HG03575 (cell line): Measurements from ENCODE around the gene RAET1E.
"Not testable (repeated sequence)": the region's sequence is repeated elsewhere in the genome, so short reads cannot be mapped to it uniquely, and the experiment has no call there.

Experiments
- ATAC-seq: cut with Tn5 transposase; IDR thresholded peaks from one replicate; pipeline ENCODE4 v1.9.1; 2021; ENCODE audit not compliant: unreplicated experiment, insufficient number of reproducible peaks, low FRiP score; ENCODE audit errors: extremely low read depth

Gene RAET1E

DNA sequence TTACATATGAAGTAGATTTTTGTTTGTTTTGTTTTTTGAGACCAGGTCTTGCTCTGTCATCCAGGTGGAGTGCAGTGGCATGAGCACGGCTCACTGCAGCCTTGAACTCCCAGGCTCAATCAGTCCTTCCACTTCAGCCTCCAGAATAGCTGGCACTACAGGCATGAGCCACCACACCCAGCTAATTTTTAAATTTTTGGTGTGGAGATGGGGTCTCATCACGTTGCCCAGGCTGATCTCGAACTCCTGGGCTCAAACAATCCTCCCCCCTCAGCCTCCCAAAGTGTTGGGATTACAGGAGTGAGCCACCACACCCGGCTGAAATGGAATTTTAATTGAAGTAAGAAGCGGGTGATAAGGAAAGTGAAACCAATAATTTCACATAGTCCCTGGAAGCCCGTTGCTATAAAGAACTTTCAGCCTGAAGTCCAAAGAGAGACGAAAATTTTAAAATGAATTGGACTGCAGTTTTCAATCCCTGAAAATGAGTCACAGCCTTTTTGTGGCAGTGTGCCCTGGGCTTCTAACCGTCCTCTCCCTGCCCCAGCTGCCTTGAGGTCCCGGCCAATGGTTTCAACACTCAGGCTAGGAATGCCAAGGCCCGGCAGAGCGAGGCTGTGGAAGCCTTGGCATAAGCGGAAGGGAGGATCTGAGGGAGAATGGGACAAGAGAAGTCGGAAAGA lies 757 bp downstream of the RAET1E start:
- ATAC-seq: no peak

DNA sequence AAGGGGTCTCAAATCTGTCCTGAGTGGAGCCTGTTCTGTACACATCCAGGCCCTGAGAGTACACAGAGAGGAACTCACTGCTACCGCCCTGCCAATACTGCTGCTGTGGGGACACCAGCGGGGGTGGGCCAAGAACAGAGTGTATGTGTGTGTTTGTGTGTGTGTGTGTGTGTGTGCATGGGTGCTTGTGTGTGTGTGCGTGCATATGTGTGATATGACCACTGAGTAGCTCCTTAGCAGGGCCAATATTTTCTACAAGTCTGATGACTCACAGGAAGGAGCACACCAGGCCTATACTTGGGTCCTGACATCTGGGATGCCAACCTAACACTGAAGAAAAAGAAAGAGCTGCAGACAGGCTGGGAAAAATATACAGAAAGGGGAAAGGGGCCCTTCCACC lies 1.4 kb downstream of the RAET1E start:
- no peak for ATAC-seq

DNA sequence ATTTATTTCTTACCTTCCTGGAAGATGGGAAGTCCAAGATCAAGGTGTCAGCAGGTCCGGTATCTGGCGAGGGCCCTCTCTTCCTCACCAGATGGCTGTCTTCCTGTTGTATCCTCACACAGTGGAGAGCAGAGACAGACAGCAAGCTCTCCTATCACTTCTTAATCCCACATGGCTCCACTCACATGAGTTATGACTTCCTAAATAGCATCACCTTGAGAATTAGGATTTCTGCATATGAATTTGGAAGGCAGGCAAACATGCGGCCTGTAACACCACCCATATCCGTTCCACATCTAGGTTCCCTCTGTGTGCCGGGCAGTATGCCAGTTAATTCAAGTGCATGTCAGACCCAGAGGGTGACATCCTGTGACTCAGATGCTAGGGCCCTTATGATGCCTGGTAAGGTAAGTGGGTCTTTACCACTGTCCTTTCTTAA lies 2.1 kb downstream of the RAET1E start:
- no peak for ATAC-seq

DNA sequence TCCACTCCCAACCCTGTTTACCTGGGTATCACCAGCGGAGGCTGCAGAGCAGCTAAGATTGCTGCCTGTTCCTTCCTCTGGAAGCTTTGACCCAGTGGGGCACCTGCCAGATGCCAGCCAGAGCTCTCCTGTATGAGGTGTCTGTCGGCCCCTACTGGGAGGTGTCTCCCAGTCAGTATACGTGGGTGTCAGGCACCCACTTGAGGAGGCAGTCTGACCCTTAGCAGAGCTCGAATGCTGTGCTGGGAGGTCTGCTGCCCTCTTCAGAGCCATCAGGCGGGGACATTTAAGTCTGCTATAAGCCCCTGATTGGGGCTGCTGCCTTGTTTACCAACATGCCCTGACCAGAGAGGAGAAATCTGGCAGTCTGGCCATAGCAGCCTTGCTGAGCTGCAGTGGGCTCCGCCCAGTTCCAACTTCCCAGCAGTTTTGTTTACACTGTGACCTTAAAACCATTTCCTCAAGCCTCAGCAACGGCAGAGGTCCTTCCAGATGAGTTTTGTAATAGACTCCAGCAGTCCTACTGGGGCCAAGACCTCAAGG lies 2.8 kb downstream of the RAET1E start:
- ATAC-seq: no peak

DNA sequence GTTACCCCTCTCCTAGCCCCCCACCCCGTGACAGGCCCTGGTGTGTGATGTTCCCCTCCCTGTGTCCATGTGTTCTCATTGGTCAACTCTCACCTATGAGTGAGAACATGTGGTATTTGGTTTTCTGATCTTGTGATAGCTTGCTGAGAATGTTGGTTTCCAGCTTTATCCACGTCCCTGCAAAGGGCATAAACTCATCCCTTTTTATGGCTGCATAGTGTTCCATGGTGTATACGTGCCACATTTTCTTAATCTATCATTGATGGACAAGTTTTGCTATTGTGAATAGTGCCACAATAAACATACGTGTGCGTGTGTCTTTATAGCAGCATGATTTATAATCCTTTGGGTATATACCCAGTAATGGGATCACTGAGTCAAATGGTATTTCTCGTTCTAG lies 6.0 kb downstream of the RAET1E start:
- not testable (repeated sequence) for ATAC-seq

DNA sequence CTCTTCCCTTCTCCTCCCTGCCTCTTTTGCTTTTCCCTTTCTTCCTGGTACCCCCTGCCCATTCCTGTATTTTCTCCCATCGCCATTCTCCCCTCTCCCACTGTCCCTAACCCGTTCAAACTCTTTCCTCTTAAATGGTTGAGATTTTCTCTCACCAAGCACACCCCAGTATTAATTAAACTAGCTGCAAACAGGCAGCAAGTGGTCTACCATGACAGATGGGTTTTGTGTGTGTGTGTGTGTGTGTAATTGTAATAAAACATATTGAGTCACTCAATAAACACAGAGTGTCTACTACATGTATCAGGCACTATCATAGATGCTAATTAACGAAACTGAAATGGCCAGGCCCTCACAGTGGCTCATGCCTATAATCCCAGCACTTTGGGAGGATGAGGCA lies 6.7 kb downstream of the RAET1E start:
- ATAC-seq: no peak

DNA sequence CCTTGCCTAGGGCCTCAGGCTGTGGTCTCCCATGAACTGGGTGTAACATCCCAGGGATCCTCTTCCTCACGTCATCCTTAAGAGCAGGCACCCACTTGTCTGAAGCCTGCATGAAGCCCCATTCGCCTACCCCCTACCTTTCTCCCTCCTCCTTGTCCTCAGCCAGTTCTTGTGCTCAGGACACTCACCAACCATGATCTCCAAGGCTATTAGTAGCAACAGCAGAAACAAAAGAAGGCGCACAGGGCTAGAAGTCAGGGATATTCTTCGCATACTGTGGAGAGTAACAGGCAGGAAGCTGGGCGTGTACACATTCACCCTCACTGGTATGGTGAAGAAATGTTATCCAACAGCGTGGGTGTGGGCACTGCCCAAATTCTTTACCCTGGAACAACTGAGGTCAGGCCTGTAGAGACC lies 7.3 kb downstream of the RAET1E start:
- no peak for ATAC-seq

DNA sequence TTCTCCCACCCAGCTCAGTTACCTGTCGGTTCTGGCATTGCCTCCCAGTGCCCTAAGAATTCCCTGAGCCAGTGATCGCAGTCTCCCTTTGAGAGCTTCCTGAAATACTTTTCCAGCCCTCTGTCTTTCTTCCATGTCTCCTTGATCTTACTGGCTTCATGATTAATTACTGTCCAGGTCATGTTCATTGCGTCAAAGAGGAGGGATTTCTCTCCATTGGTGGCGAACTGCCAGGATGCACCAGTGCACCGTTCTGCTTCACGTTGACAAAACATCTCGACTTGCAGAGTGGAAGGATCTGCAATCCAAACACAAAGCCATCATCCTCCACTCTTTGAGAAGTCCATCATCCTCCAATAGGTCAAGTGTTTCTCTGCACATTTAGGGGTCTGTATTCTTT lies 8.6 kb downstream of the RAET1E start:
- no peak for ATAC-seq

DNA sequence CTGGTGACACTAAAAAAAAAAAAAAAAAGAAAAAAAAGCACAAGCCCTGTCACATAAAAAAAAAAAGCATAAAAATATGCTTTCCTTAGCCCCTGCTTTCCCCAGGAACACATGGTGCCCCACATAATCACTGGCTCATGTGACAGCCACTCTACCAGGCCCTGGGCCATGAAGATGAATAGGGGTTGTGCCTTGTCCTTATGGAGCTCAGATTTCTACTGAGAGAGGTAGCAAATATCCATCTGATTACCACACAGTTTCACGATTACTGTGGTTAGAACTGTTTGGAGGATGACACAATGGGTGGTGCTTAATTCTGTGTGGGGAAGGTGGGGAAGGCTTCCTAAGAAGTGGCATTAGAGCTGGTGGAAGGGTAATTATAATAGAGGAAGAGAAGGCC lies 9.3 kb downstream of the RAET1E start:
- ATAC-seq: no peak

DNA sequence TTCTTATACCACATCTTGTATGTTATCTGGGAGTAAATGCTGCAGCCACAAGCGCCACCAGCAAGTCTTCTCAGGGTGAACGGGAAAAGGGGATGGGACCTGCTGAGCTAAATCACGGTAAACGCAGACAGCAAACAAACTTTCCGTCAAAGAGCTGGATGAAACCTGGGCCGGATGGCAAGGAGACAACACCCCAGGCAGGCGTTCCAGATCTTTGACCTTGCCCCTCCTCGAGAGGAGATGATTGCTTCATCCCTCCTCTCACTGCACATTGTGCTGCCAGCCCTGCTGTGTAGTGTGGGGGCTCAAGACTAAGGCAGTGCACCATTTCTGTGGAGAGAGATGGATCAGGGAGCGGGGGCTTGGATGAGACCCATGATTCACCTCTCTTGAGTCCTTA lies 9.8 kb downstream of the RAET1E start:
- no peak for ATAC-seq

DNA sequence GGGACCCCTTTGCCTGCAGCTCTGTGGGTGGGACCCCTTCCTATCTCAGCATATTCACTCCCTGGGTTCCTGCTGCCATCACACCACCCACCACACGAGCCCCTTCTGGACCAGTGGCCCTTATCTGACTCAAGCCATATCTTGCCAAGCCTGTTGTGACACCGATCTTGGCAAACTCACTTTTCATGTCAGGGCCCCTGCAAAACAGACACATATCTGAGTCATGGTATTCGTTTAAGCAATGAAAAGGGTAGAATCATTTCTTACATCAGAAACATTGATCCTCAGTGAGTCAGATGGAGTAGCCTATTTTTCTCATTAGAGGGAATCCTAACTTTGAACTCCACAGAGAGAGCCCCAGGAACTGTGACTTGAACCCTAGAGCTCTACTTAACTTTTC lies 10.6 kb downstream of the RAET1E start:
- no peak for ATAC-seq

DNA sequence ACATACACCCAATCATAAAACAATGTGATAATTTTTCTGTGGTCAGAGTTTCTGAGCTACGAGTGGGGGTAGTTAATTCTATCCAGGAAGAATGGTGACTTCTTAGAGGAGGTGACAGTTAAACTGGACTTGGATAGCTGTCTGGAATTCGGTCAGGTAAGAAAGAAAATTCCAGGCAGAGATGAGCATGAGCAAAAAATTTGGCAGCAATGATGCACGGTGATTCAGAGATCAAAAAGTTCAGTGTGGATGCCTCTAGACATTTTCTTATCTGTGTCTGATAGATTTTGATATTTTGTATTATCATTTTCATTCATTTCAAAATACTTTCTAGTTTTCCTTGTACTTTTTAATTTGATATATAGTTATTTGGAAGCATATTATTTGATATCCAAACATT lies 12.0 kb downstream of the RAET1E start:
- ATAC-seq: no peak

DNA sequence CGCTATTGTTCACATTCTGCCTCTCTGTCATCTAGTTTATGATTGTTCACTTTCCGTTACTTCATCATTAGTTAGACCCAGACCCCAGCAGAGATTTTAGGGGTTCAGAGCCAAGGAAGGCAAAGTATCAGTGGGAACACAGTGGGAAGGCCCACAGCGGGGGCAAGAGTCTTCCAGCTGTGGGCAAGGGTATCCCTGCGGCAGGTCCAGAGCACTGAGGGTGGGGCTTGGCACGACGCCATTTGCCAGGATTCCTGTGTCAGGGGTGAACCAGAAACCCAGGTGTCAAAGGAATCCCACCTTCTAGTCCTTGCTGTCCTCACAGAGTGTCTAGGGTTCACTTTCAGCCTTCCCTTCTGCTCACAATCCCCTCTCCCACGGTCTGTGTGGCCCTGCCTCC lies 13.3 kb downstream of the RAET1E start:
- ATAC-seq: no peak

DNA sequence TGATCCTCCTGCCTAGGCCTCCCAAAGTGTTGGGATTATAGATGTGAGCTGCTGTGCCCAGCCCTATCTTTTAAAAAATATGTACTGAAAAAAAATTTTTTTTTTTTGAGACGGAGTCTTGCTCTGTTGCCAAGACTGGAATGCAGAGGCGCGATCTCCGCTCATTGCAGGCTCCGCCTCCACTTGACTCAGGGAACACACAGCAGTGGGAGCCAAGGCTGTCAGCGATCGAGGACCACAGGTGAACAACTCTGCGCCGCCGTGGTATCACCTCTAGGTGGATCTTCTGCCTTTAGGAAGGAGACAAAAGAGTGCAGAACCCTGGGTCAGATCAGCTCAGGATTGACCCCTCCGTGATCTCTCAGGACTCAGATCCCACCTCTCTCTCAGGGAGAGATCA lies 13.7 kb downstream of the RAET1E start:
- no peak for ATAC-seq

DNA sequence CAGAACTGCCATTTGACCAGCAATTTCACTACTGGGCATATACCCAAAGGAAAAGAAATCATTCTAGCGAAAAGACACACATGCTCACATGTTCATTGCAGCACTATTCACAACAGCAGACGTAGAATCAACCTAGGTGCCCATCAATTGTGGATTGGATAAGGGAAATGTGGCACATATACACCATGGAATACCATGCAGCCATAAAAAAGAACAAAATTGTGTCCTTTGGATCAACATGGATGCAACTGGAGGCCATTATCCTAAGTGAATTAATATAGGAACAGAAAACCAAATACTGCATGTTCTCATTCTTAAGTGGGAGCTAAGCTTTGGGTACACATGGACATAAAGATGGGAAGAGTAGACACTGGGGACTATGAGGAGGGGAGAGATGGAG lies 16.1 kb downstream of the RAET1E start:
- no peak for ATAC-seq

DNA sequence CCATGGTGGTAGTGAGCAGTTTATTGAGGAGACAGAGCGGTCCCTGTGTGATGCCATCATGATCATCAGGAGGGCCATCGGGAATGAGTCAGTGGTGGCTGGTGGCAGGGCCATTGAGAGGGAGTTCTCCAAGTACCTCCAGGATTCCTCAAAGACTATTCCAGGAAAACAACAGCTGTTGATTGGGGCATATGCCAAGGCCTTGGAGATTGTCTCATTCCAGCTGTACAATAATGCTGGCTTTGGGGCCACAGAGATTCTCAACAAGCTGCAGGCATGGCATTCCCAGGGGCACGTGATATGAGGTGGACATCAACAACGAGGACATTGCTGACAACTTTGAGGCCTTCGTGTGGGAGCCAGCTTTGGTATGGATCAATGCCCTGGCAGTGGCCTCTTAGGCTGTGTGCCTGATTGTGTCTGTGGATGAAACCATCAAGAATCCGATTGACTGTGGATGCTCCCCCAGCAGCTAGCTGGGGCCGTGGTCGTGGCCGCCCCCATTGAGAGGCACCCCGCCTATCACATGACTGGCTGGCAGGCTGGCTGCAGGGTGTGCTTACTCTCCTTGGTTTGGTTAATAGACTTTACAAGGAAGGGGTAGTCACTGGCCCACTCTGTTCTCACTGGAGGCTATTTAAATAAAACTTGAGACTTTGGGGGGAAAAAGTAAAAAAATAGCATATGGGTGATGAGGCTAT lies 16.7 kb downstream of the RAET1E start:
- no peak for ATAC-seq

DNA sequence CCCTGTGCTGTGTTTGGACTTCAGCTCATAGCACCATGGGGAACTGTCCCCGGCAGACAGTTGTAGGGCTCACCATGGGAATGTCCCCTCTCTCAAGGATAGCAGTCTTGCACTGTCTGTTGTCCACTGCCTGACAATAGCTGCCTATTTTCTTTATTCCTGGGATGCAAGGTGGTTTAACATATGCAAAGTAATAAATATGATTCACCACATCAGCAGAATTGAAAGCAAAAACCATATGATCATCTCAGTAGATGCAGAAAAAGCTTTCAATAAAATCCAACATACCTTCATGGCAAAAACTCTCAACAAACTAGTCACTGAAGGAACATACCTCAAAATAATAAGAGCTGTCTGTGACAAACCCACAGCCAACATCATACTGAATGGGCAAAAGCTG lies 20.3 kb downstream of the RAET1E start:
- no peak for ATAC-seq

DNA sequence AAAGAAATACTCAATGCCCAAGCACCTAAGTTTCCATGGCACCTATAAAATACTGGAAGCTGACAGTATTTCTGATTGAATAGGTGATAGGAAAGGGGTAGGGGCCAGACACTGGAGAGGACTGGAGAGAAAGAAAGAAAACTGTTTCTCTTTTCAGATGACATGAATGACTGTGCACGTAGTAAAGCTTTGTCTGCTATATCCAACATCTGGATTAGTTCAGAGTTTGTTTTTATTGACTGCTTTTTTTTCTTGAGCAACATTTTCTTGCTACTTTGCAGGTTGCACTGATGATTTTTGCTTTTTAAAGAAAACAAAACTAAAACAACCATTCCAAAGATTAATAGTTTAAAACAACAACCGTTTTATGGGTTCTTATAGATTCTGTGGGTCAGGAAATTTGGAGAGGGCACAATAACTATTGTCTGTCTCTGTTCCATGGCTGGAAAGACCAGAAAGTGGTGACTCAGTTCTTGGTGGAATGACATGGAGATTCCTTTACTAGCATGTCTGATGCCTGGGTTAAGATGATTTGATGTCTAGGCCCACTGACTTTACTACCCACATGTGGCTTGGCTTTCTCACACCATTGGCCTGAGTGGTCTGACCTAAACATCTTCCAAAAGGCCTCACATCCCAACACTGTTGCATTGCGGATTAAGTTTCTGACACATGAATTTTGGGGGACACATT lies 21.5 kb downstream of the RAET1E start:
- no peak for ATAC-seq

DNA sequence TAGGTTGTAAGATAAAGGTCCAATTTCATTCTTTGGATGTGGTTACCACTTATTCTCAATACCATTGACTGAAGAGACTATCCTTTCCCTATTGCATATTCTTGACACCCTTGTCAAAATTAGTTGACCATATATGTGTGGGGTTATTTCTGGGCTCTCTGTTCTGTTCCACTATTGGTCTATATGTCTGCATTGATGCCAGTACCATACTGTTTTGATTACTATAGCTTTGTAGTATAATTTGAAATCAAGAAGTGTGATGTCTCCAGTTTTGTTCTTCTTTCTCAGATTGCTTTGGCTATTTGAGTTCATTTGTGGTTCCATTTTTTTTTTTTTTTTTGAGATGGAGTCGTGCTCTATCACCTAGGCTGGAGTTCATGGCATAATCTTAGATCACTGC lies 25.7 kb downstream of the RAET1E start:
- no peak for ATAC-seq

DNA sequence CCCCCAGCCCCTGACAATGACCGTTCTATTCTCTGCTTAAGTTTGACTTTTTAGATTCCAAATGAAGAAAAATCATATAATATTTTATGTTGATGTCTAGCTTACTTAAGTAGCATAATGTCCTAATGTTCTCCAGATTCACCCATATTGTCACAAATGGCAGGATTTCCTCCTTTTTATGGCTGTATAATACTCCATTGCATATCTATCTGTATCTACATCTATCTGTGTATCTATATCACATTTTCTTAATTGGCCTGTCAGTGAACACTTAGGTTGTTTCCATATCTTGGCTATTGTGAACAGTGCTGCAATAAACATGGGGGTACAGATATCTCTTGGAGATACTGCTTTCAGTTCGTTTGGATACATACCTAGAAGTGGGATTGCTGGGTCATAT lies 26.7 kb downstream of the RAET1E start:
- ATAC-seq: no peak
